Kidney capillary endothelial cell (primary cell): Measurements from ENCODE around the gene KL.

ENCODE experiments used
- DNase-seq: peaks from one replicate; pipeline ENCODE4 v3.0.0-alpha.2; 2018; ENCODE audit warnings: low spot score

KL gene

GRCh38 chr13:33016414-33017322 is at the start of gene KL:
Gene KL, plus strand, starts transcription at chr13:33016423. Its CDS starts 18 bp downstream, at chr13:33016441.
- peak; percentile 40 for DNase-seq

- no peak for DNase-seq
These were observed 48.5 kb upstream of the KL start for GRCh38 chr13:32967584-32968182.

GRCh38 chr13:32968316-32968715 is 47.9 kb upstream of the KL start:
- DNase-seq: no peak

- no peak for DNase-seq
These were observed 47.4 kb upstream of the KL start for GRCh38 chr13:32968793-32969192.

GRCh38 chr13:32969516-32969941 is 46.7 kb upstream of the KL start:
- DNase-seq: peak; percentile 58

- no peak for DNase-seq
These were observed 40.0 kb upstream of the KL start for GRCh38 chr13:32976056-32976805.

GRCh38 chr13:32976912-32977311 is 39.3 kb upstream of the KL start:
- no peak for DNase-seq

GRCh38 chr13:32977321-32977720 is 38.9 kb upstream of the KL start:
- DNase-seq: no peak

- no peak for DNase-seq
These were observed 37.9 kb upstream of the KL start for GRCh38 chr13:32978278-32978677.

GRCh38 chr13:32983058-32983457 is 33.2 kb upstream of the KL start:
- no peak for DNase-seq

- DNase-seq: no peak
These were observed 31.2 kb upstream of the KL start for GRCh38 chr13:32984857-32985626.

GRCh38 chr13:32986552-32986951 is 29.7 kb upstream of the KL start:
- no peak for DNase-seq

GRCh38 chr13:32987462-32987861 is 28.8 kb upstream of the KL start:
- no peak for DNase-seq

GRCh38 chr13:32988608-32989289 is 27.5 kb upstream of the KL start:
- no peak for DNase-seq

GRCh38 chr13:32989290-32989667 is 26.9 kb upstream of the KL start:
- DNase-seq: no peak

GRCh38 chr13:32989942-32990341 is 26.3 kb upstream of the KL start:
- DNase-seq: no peak

GRCh38 chr13:32993145-32993544 is 23.1 kb upstream of the KL start:
- DNase-seq: no peak

- no peak for DNase-seq
These were observed 18.8 kb upstream of the KL start for GRCh38 chr13:32997399-32997798.

GRCh38 chr13:32998966-32999365 is 17.3 kb upstream of the KL start:
- DNase-seq: no peak

- DNase-seq: no peak
These were observed 15.9 kb upstream of the KL start for GRCh38 chr13:33000365-33000764.

GRCh38 chr13:33003458-33004019 is 12.7 kb upstream of the KL start:
- DNase-seq: no peak
